SK-N-SH (cell line): ENCODE data around the gene ROPN1L. TPM values are rescaled to one million over a fixed set of nuclear protein-coding genes. Genes with fewer than 3 reads are reported as not detected.

Source experiments
- CTCF ChIA-PET: fragments of 300-600, 350-600 bp; formaldehyde crosslinking; extraction: SDS; loops from one replicate; lab custom pipeline; 2021; lab: Yijun Ruan, JAX
- POLR2A ChIA-PET: fragments of 350-600 bp; sonication (Branson Sonifier 250); formaldehyde crosslinking; extraction: SDS; loops from one replicate; lab custom pipeline; 2020; ENCODE audit warnings: antibody characterized with exemption, inconsistent platforms; lab: Yijun Ruan, JAX
- DNase-seq: peaks from one replicate; pipeline ENCODE4 v3.0.0; 2012
- H2AFZ ChIP-seq: fragments of 200-600 bp; sonication (generic); 2 replicates; pipeline ENCODE4 v1.8.1; 2016; ENCODE audit warnings: antibody characterized with exemption, mild to moderate bottlenecking, low read depth
- H3F3A ChIP-seq: fragments of 200-600 bp; sonication (generic); replicated peaks from 2 replicates; pipeline ENCODE3; 2016; ENCODE audit warnings: antibody characterized with exemption, mild to moderate bottlenecking; ENCODE audit not compliant: insufficient read depth
- H3K27ac ChIP-seq, 2 experiments: fragments of 200-500 bp in 1 of 2; fragments of 200-600 bp in 1 of 2; sonication (Bioruptor generic) in 1 of 2; sonication (generic), shearing (Covaris generic) in 1 of 2; 2 replicates each; pipeline versions ENCODE4 v1.5.1 to v1.6.1; 2014 to 2016; ENCODE audit warnings: low read depth in 2 of 2, inconsistent platforms in 1 of 2, low read length in 1 of 2, mild to moderate bottlenecking in 1 of 2, mixed read lengths in 1 of 2
- H3K27me3 ChIP-seq: fragments of 200-600 bp; sonication (generic), shearing (Covaris generic); 2 replicates; pipeline ENCODE4 v1.6.1; 2016; ENCODE audit warnings: mixed run types; ENCODE audit not compliant: insufficient read depth
- H3K36me3 ChIP-seq, 2 experiments: fragments of 200-500 bp in 1 of 2; fragments of 200-600 bp in 1 of 2; sonication (Bioruptor generic) in 1 of 2; sonication (generic) in 1 of 2; replicated peaks in 1 of 2; 2 replicates each; pipeline versions ENCODE3 to v1.5.1; 2014 to 2016; ENCODE audit warnings: low read length in 1 of 2, mild to moderate bottlenecking in 1 of 2; ENCODE audit not compliant: insufficient read depth in 2 of 2, control insufficient read depth in 1 of 2
- H3K4me1 ChIP-seq, 2 experiments: fragments of 200-500 bp in 1 of 2; fragments of 200-600 bp in 1 of 2; sonication (Bioruptor generic) in 1 of 2; sonication (generic), shearing (Covaris generic) in 1 of 2; 2 replicates each; pipeline versions ENCODE4 v1.5.1 to v1.6.1; 2014 to 2016; ENCODE audit warnings: low read depth in 1 of 2, low read length in 1 of 2, mixed run types in 1 of 2; ENCODE audit not compliant: insufficient read depth in 2 of 2, control insufficient read depth in 1 of 2
- H3K4me2 ChIP-seq: fragments of 200-600 bp; sonication (generic), shearing (Covaris generic); 2 replicates; pipeline ENCODE4 v1.6.1; 2017; ENCODE audit warnings: mixed run types
- H3K4me3 ChIP-seq, 2 experiments: fragments of 200-500 bp in 1 of 2; fragments of 200-600 bp in 1 of 2; sonication (Bioruptor generic) in 1 of 2; sonication (generic), shearing (Covaris generic) in 1 of 2; 2 replicates each; pipeline versions ENCODE4 v1.5.1 to v1.8.1; 2014 to 2016; ENCODE audit warnings: low read depth in 2 of 2, inconsistent platforms in 1 of 2, low read length in 1 of 2, mild to moderate bottlenecking in 1 of 2, mixed read lengths in 1 of 2, moderate library complexity in 1 of 2
- H3K79me2 ChIP-seq: fragments of 200-600 bp; sonication (generic); 2 replicates; pipeline ENCODE4 v1.8.1; 2017; ENCODE audit warnings: mild to moderate bottlenecking; ENCODE audit not compliant: insufficient read depth
- H3K9ac ChIP-seq: fragments of 200-600 bp; sonication (generic); 2 replicates; pipeline ENCODE4 v1.6.1; 2017; ENCODE audit warnings: mixed run types
- H3K9me2 ChIP-seq: fragments of 200-600 bp; sonication (generic); 2 replicates; pipeline ENCODE4 v1.6.1; 2017; ENCODE audit warnings: mixed run types
- H3K9me3 ChIP-seq: fragments of 200-600 bp; sonication (generic); 2 replicates; pipeline ENCODE4 v1.6.1; 2017; ENCODE audit warnings: mixed run types, mild to moderate bottlenecking, moderate library complexity
- H4K20me1 ChIP-seq: fragments of 200-600 bp; sonication (generic); 2 replicates; pipeline ENCODE4 v1.6.1; 2017; ENCODE audit warnings: mild to moderate bottlenecking, mixed run types; ENCODE audit not compliant: insufficient read depth
- ELF1 ChIP-seq: IDR thresholded peaks from 2 replicates; pipeline ENCODE4 v1.4.0; 2012
- EZH2phosphoT487 ChIP-seq: fragments of 200-600 bp; sonication (generic); IDR thresholded peaks from 2 replicates; pipeline ENCODE4 v1.6.1; 2017; ENCODE audit warnings: low read depth, mixed run types, mild to moderate bottlenecking, antibody characterized with exemption, moderate library complexity, borderline replicate concordance
- FOXJ3 ChIP-seq: sonication (generic); formaldehyde crosslinking; IDR thresholded peaks from 2 replicates; pipeline ENCODE4 v1.5.1; 2020; ENCODE audit warnings: mild to moderate bottlenecking, missing genetic modification reagents
- FOXM1 ChIP-seq: IDR thresholded peaks from 2 replicates; pipeline ENCODE4 v1.4.0; 2012; ENCODE audit warnings: low read depth, mild to moderate bottlenecking
- MEF2A ChIP-seq: IDR thresholded peaks from 2 replicates; pipeline ENCODE4 v1.4.0; 2012; ENCODE audit warnings: low read depth, borderline replicate concordance
- NRF1 ChIP-seq: IDR thresholded peaks from 2 replicates; pipeline ENCODE4 v1.6.1; 2012; ENCODE audit warnings: low read depth, mild to moderate bottlenecking, low read length
- POLR2AphosphoS5 ChIP-seq: IDR thresholded peaks from 2 replicates; pipeline ENCODE4 v1.6.1; 2012; ENCODE audit warnings: low read depth, low read length
- REST ChIP-seq: IDR thresholded peaks from 2 replicates; pipeline ENCODE4 v1.6.1; 2012; ENCODE audit warnings: mild to moderate bottlenecking, low read depth, low read length, moderate library complexity
- SMC3 ChIP-seq: IDR thresholded peaks from 2 replicates; pipeline ENCODE4 v1.6.1; 2012; ENCODE audit warnings: low read depth, low read length, improper control_type of control experiment
- TEAD4 ChIP-seq: IDR thresholded peaks from 2 replicates; pipeline ENCODE4 v1.4.0; 2012; ENCODE audit warnings: mild to moderate bottlenecking, borderline replicate concordance; ENCODE audit not compliant: insufficient read depth
- ZBTB33 ChIP-seq: IDR thresholded peaks from 2 replicates; pipeline ENCODE4 v1.4.0; 2012; ENCODE audit warnings: low read depth, borderline replicate concordance
- WGBS: methylation state at CpG from one replicate; pipeline ENCODE4 v1.1.6; 2017; ENCODE audit warnings: low lambda C conversion rate; 5-methylcytosine and 5-hydroxymethylcytosine counted together
- polyA plus RNA-seq, 3 experiments: library from polyadenylated mRNA; depleted of rRNA; stranded (reverse); fragments of >200 nt; gene quantifications; 2 replicates each; pipeline ENCODE4 v1.2.3, GENCODE V29; 2012
- TF ChIP-seq, protein P1 (sequence below): fragments of 150-350 bp; IDR thresholded peaks from 2 replicates; pipeline ENCODE4 v1.6.1; 2017; ENCODE audit warnings: antibody characterized with exemption, low read length, low read depth, borderline replicate concordance
- TF ChIP-seq, protein P2 (sequence below): fragments of 150-350 bp; IDR thresholded peaks from 2 replicates; pipeline ENCODE4 v1.6.1; 2016; ENCODE audit warnings: mild to moderate bottlenecking, low read depth, low read length

ROPN1L gene
- polyA plus RNA-seq, 1 of the 3 experiments (the other 2 are of a cell fraction), result 0.31 TPM

GRCh38 chr5:10439692-10440091 is 2.0 kb upstream of the ROPN1L start:
- CTCF ChIA-PET, result interaction anchor here (1.0 to 6.0 kb wide), 5 partner anchors 10 to 187 kb away, joined by 3 to 45 read pairs (median 4); no protein-coding TSS in a partner anchor

More at GRCh38 chr5:10439692-10440091, 2.0 kb upstream of the ROPN1L start:
- no peaks in the 10 kb centered on the region for H3K9me2 ChIP-seq
- TF ChIP-seq NRF1 (no peak), MEF2A (no peak), ZBTB33 (no peak), EZH2phosphoT487 (no peak), SMC3 (no peak), REST (no peak), FOXJ3 (no peak), POLR2AphosphoS5 (no peak), FOXM1 (no peak), TEAD4 (no peak), ELF1 (no peak)
- TF ChIP-seq, protein P1, sequence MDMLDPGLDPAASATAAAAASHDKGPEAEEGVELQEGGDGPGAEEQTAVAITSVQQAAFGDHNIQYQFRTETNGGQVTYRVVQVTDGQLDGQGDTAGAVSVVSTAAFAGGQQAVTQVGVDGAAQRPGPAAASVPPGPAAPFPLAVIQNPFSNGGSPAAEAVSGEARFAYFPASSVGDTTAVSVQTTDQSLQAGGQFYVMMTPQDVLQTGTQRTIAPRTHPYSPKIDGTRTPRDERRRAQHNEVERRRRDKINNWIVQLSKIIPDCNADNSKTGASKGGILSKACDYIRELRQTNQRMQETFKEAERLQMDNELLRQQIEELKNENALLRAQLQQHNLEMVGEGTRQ, result no peak
- TF ChIP-seq, protein P2, sequence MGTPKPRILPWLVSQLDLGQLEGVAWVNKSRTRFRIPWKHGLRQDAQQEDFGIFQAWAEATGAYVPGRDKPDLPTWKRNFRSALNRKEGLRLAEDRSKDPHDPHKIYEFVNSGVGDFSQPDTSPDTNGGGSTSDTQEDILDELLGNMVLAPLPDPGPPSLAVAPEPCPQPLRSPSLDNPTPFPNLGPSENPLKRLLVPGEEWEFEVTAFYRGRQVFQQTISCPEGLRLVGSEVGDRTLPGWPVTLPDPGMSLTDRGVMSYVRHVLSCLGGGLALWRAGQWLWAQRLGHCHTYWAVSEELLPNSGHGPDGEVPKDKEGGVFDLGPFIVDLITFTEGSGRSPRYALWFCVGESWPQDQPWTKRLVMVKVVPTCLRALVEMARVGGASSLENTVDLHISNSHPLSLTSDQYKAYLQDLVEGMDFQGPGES, result no peak
- TF ChIP-seq, all 33 proteins: peak for 0
- no peak overlapping the region for H3K9ac ChIP-seq
- H4K20me1 ChIP-seq, result no peaks in the 10 kb centered on the region
- H3K9me3 ChIP-seq, result no peaks in the 10 kb centered on the region
- no peaks in the 10 kb centered on the region; the same call in 1 of the 2 replicates for H3K79me2 ChIP-seq
- no peak overlapping the region for H3K4me2 ChIP-seq
- no peak overlapping the region for H3K4me3 ChIP-seq
- H3K27ac ChIP-seq, result no peak overlapping the region
- H3F3A ChIP-seq, result peaks cover 35% of the 10 kb centered on the region
- peaks cover 0 to 8% of the 10 kb centered on the region in 2 experiments; a peak in 1 of 4 replicates for H3K4me1 ChIP-seq
- DNase-seq, result no peak
- POLR2A ChIA-PET, result no interaction called here
- WGBS, result 90% methylated on average over 4 of the region's 4 CpGs
- no peaks in the 10 kb centered on the region for H3K27me3 ChIP-seq
- peaks cover 33 to 38% of the 10 kb centered on the region in 2 experiments for H3K36me3 ChIP-seq
- no peak overlapping the region for H2AFZ ChIP-seq
